Measurements from ENCODE around the gene CKAP2L. TPM values are rescaled to one million over a fixed set of nuclear protein-coding genes. Genes with fewer than 3 reads are reported as not detected.
A peak's percentile ranks its signal among the peaks of the same experiment; 100 is the strongest.

Gene CKAP2L
- polyA plus RNA-seq, 1 experiment = 4.4 TPM

GRCh38 chr2:112724591-112725525 lies 39.6 kb downstream of the CKAP2L start:
- Histone ChIP-seq H3K27me3 (ENCODE audit: control insufficient read depth, insufficient read depth, low read length) (no peaks in the 10 kb centered on the region), H3K4me3 (ENCODE audit: low read depth, low read length) (no peak overlapping the region), H3K9me3 (ENCODE audit: control insufficient read depth, insufficient read depth, low read length) (no peaks in the 10 kb centered on the region), H3K27ac (ENCODE audit: low read depth, low read length) (no peak overlapping the region)
- ChIA-PET POLR2A (interaction anchor here (0.6 to 1.6 kb wide), 5 partner anchors 57 to 99 kb away, joined by 3 to 8 read pairs (median 6); partner anchors contain the start of gene SLC20A1), CTCF (interaction anchor here (0.6 to 9.8 kb wide), 12 partner anchors 9 to 217 kb away, joined by 3 to 225 read pairs (median 8); partner anchors contain the start of gene SLC20A1)
- no peak for DNase-seq (ENCODE audit: low read depth, low spot score)
- TF ChIP-seq CTCF (IDR thresholded peaks at IDR 0.05; ENCODE audit: low read depth, low read length) = peak; percentile 23; the same call in 1 of the 2 replicates

DNA sequence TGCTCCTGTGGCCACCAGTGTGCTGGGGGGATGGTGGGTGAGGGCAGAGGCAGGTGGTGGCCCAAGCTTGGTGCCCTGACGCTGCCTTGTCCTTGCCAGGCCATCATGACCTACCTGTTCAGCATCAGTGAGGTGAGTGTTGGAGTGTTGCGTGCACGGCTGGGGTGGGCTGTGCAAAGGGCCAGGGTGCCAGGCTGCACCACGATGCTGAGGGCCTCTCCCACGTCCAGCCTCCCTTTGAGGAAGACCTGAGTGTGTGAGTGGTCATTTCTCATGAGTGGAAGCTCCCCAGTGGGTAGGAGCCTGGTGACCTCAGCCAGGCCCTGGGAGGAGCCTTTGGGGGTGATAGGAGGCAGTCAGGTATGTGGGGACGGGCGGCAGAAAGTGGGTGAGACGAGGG lies 40.4 kb downstream of the CKAP2L start:
- Histone ChIP-seq H3K4me3 (ENCODE audit: low read depth, low read length) (no peak overlapping the region), H3K27me3 (ENCODE audit: control insufficient read depth, insufficient read depth, low read length) (no peaks in the 10 kb centered on the region), H3K27ac (ENCODE audit: low read depth, low read length) (no peak overlapping the region), H3K9me3 (ENCODE audit: control insufficient read depth, insufficient read depth, low read length) (no peaks in the 10 kb centered on the region)
- DNase-seq (ENCODE audit: low read depth, low spot score) = no peak
- no peak for TF ChIP-seq CTCF (IDR thresholded peaks at IDR 0.05; ENCODE audit: low read depth, low read length)
- POLR2A ChIA-PET = interaction anchor here (0.9 to 1.6 kb wide), 2 partner anchors 77 to 79 kb away, joined by 5 to 6 read pairs; no protein-coding TSS in a partner anchor
- CTCF ChIA-PET = interaction anchor here (1.0 to 9.8 kb wide), 4 partner anchors 9 to 121 kb away, joined by 4 to 225 read pairs (median 82); no protein-coding TSS in a partner anchor

DNA sequence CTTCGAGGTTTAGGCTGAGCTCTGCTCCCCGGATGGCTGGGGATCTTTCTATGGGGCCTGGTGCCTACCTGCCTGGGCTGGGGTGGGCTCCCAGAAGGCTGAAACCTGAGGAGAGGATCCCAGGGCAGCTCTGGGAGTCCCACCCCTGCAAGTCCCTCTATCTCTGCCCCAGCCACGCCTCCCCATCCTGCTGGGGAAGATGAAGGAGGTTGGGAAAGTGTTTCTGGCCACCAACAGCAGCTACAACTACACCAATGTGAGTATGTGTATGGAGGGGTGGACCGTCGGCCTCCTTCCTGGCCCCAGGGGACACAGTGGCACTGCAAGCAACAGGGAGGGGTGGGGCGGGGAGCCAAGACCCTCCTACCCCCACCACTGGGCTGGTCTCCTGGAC lies 40.9 kb downstream of the CKAP2L start:
- H3K9me3 ChIP-seq (ENCODE audit: control insufficient read depth, insufficient read depth, low read length) = no peaks in the 10 kb centered on the region
- DNase-seq (ENCODE audit: low read depth, low spot score) = no peak
- peaks cover under 1% of the 10 kb centered on the region for H3K27me3 ChIP-seq (ENCODE audit: control insufficient read depth, insufficient read depth, low read length)
- ChIA-PET POLR2A (interaction anchor here (0.9 kb wide), 1 partner anchor 79 kb away, joined by 5 read pairs; no protein-coding TSS in a partner anchor), CTCF (interaction anchor here (0.5 to 9.8 kb wide), 3 partner anchors 96 to 258 kb away, joined by 7 to 225 read pairs (median 151); no protein-coding TSS in a partner anchor)
- no peak overlapping the region for H3K27ac ChIP-seq (ENCODE audit: low read depth, low read length)
- no peak overlapping the region for H3K4me3 ChIP-seq (ENCODE audit: low read depth, low read length)
- no peak for TF ChIP-seq CTCF (IDR thresholded peaks at IDR 0.05; ENCODE audit: low read depth, low read length)

- H3K27me3 ChIP-seq (ENCODE audit: control insufficient read depth, insufficient read depth, low read length) = peaks cover 2% of the 10 kb centered on the region
- ChIA-PET CTCF (interaction anchor here (0.5 to 9.8 kb wide), 4 partner anchors 96 to 257 kb away, joined by 4 to 225 read pairs (median 79); no protein-coding TSS in a partner anchor), POLR2A (interaction anchor here (0.9 kb wide), 1 partner anchor 78 kb away, joined by 5 read pairs; no protein-coding TSS in a partner anchor)
- no peak for DNase-seq (ENCODE audit: low read depth, low spot score)
- no peak overlapping the region for H3K4me3 ChIP-seq (ENCODE audit: low read depth, low read length)
- H3K27ac ChIP-seq (ENCODE audit: low read depth, low read length) = no peak overlapping the region
- no peaks in the 10 kb centered on the region for H3K9me3 ChIP-seq (ENCODE audit: control insufficient read depth, insufficient read depth, low read length)
- TF ChIP-seq CTCF (IDR thresholded peaks at IDR 0.05; ENCODE audit: low read depth, low read length) = no peak
Observed at GRCh38 chr2:112722816-112723546, 41.4 kb downstream of the CKAP2L start.
